ENCODE measurements around the gene USP6NL.

The USP6NL gene

DNA sequence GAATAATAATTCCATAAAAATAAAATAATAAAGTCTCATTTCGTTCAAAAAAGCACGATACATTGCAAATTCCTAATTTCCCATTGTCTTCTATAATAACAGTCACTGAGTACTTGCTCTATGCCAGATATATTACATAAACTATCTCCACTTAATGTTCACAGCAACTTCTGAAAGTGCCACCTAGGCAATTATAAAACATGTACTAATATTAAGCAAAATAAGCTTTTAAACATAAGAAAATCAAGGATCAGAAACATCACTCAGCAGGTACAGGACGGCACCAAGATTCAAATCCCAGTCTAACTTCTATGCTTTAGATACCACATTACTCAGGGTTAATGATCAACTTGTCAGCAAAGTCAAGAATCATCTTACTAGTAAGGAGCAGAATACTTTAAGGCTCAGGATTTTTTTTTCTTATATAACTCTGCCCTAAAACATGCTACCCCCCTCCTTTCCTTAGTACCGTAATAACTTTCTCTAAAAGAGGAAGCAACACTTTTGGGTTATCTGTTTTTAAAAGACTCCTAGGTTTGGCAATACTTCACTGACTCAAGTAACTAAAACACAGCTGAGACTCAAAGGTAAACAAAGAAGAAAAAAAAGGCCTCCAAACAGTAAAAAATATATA, 51.3 kb downstream of the USP6NL start:
- in situ Hi-C loops (cut with MboI; ENCODE audit: low pct_unique_long_range_greater_than_20kb, low sequenced_read_pairs), result no loop called here
- DNase-seq, result peak; percentile 62

DNA sequence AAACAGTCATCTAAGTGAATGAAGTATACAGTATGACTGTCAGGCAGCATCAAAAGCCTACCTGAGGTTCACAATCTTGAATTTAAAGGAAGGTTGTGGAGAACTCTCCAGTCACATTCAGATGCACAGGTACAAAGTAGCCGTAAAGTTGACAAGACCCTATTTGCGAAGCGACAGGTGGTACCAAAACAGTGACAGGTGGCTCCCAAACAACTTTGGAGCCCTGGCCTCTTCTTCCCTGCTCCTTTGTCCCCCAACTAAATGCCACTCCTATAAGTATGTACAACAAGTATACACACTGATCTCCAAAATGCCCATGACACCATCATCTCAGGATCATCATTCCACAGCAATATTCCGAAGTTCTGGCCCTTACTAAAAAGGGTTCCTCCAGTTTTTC, 53.5 kb downstream of the USP6NL start:
- no peak for DNase-seq
- in situ Hi-C loops (cut with MboI; ENCODE audit: low pct_unique_long_range_greater_than_20kb, low sequenced_read_pairs), result no loop called here

DNA sequence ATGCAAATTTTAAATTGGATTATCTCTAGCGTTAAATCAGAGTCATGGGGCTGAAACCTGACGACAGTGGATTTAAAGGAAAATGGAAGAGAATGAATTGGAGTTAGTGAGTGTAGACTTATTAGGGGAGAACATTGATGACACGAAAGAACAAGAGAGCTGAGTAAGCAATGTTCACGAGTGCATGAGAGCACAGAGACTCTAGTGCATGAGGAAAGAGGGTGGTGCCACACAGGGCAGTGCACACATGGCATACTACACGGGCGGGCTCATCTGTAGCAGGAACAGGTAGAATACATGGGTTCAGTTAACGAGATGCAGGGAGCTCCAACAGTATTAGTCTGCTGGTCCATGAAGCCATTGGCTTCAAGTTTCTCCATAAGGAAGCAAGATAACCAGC, 53.9 kb downstream of the USP6NL start:
- DNase-seq, result no peak
- in situ Hi-C loops (cut with MboI; ENCODE audit: low pct_unique_long_range_greater_than_20kb, low sequenced_read_pairs), result no loop called here

DNA sequence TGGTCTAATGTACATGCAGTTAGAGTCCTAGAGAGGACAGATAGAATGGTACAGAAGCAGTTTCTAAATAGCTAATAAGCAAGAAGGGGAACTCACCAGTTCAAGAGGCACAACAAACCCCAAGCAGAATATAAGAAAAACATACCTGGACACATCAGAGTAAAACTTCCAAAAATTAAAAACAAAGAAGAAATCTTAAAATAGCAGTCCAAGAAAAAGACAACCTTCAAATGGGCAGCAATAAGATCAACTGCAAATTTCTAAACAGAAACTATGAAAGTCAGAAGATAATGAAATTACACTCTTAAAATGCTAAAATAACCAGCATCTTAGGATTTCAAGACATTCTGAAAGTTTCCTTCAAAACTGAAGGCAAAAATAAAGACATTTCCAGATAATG, 55.9 kb downstream of the USP6NL start:
- no peak for DNase-seq
- in situ Hi-C loops (cut with MboI; ENCODE audit: low pct_unique_long_range_greater_than_20kb, low sequenced_read_pairs), result no loop called here

DNA sequence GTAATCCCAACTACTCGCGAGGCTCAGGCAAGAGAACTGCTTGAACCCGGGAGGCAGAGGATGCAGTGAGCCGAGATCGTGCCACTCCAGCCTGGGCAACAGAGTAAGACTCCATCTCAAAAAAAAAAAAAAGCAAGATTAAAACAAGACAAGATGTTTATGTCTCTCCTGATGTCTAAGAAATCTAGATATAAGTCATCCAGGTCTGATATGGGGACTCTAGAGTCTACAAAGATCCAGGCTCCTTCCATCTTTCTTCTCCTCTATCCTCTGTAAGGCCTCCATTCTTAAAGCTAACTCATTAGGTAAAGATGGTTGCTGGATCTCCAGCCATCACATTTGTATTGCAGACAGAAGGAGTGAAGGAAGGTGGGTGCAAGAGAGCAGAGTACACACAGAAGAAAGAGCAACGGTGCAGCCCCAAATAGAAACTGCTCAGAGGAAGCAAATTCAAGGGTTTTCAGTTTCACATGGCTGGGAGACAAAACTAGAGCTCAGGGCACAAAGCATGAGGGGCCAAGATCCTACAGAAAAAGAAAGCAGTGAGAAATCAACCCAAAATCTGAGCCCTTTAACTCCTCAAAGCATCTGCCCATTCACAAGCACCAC, 57.6 kb downstream of the USP6NL start:
- in situ Hi-C loops (cut with MboI; ENCODE audit: low pct_unique_long_range_greater_than_20kb, low sequenced_read_pairs), result no loop called here
- DNase-seq, result no peak

DNA sequence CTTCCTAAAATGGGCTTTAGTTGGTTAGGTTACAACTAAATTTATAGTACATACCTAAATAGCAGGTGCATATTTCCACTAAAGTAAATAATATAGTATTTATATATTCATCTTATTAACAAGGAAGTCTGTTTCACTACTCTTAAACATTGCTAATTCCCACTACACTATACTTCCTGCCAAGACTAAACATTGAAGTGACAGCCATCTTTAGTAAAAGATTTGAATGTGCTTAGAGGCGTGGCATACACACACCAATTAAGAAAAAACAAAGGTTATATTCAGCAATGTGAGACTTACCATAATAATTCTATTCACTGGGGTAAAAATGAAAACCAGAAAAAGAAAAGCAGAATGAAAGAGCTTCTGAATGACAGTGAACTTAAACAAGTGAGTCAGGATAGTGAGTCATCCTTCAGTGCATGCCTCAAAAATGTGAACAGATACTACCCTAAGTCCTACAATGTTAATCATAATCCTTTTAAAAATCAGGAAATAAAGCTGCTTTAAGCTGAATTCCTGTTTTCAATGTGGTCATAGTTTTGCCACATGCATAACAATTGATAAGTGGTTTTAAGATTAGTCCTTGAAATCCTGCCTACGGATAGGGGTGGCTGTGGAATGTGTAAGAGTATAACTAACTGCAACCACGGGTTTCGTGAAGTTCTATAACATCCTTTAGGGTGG, 59.4 kb downstream of the USP6NL start:
- peak; percentile 28 for DNase-seq
- in situ Hi-C loops (cut with MboI; ENCODE audit: low pct_unique_long_range_greater_than_20kb, low sequenced_read_pairs), result no loop called here

DNA sequence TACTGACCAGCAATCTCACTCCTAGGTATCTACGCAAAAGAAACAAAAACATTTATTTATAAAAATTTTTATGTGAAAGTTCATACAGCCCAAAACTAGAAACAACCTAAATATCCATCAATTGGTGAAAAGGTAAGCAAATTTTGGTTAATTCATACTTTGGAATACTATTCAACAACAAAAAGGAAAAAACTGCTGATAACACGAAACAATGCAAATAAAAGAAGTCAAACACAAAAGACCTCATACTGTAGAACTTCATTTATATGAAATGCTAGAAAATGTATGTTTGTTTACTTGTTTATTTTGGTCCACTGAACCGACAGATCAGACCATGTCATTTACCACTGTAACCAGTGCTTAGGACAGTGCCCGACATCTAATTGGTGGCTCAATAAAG, 60.3 kb downstream of the USP6NL start:
- in situ Hi-C loops (cut with MboI; ENCODE audit: low pct_unique_long_range_greater_than_20kb, low sequenced_read_pairs), result no loop called here
- DNase-seq, result no peak

DNA sequence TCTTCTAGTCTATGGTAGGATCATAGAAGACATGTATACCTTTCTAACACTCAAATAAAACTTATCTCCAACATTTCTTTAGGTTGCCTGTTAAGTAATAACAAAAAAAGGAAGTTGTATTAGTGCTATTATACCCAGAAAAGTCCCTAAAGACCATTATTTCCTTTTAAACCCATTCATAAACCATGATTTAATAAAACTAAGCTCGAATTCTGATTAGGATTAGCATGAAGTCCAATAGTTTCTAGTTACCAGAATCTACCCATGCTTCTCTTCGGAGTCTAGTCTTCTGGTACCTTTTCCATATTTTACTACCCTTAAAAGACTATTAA, 62.7 kb downstream of the USP6NL start:
- no peak for DNase-seq
- in situ Hi-C loops (cut with MboI; ENCODE audit: low pct_unique_long_range_greater_than_20kb, low sequenced_read_pairs), result no loop called here

DNA sequence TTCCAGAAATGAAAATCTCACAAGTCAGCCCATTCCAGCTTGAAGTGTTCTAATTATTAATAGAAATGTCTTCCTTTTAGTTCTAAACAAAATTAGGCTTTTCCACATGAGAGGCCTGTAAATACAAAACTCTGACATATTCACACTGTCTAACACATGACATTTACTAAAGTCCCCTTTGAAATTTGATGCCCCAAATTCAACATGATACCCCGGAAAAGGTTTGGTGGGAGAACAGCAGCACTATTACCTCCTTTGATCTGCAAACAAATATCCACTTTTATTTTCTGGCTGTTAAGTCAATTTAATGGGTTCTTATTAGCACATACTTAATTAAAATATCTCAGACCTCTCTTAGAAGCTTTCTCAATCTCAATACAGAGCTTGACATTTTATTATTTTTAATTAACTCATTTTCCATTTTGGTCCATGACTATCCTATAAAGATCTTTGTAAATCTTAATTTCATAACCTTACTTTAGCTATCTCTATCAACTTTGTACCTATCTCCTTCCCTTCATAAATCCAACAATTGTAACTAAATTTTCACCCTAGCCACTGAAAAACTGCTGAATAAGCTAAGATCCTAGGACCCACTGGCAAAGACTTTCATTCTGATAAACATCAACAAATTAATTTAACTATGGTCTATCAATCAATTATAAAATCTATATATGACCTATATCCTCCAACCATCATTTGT, 63.2 kb downstream of the USP6NL start:
- in situ Hi-C loops (cut with MboI; ENCODE audit: low pct_unique_long_range_greater_than_20kb, low sequenced_read_pairs), result no loop called here
- DNase-seq, result no peak

DNA sequence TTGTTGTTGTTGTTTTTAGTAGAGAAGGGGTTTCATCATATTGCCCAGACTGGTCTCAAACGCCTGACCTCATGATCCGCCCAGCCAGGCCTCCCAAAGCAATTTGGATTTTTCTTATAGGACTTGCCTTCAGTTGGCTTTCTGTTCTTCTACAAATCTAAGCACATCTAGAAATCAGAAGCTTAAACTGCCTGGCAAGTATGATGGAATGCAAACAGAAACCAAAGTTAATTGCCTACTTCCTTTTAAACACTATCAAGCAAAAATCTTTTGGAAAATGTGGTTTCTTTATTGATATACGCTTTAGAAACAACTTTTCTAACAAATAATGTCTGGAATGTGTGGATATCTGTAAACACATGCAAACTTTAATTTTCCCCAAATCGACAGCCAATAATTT, 64.9 kb downstream of the USP6NL start:
- in situ Hi-C loops (cut with MboI; ENCODE audit: low pct_unique_long_range_greater_than_20kb, low sequenced_read_pairs), result no loop called here
- peak; percentile 26 for DNase-seq

DNA sequence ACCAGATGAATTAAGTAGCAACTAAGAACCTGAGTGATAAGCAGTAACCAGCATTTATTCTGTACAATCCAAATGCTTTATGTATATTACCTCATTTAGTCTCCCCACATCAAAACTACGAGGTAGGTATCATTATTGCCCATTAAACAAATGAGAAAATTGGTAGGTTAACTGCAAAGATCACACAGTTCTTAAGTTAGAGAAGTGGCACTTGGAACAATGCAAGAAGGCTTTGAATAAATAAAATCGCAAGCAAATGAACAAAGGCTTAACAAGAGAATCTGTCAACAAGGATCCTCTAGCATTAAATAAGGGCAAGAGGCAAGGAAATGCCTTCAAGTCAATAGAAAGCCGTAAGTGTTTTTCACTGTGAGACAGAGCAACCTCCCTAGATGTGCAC, 70.2 kb downstream of the USP6NL start:
- DNase-seq, result no peak
- in situ Hi-C loops (cut with MboI; ENCODE audit: low pct_unique_long_range_greater_than_20kb, low sequenced_read_pairs), result no loop called here

DNA sequence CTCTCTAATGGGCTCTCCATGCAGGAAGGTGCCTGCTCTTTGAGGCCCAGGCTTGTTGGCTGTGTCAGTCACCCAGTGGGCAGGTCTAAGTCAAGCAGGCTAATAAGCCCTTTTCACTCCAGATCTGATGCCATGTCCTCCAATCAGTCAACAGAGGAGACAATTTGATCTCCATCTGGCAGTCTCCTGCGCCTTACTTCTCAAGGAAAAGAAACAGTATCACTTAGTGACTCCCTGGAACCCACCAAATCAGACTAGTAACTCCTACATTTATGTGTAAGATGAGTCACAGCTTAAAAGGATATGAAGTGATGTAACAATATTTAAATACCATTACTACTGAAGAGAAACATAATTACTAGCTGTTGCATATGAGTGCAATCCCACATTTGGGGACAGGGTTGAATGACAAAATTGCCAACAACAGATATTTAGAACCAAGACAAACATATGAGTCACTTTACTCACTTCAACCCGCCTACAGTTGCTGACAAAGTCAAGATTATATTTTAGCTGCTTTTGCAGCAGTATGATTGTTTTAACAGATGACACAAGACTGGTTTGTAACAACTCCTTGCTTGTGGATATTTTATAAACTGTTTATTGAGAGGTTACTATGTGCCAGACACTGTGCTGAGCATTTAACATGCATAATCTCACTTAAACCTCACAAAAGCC, 72.1 kb downstream of the USP6NL start:
- in situ Hi-C loops (cut with MboI; ENCODE audit: low pct_unique_long_range_greater_than_20kb, low sequenced_read_pairs), result no loop called here
- DNase-seq, result no peak

GRCh38 chr10:11538834-11539190, 72.6 kb downstream of the USP6NL start:
- in situ Hi-C loops (cut with MboI; ENCODE audit: low pct_unique_long_range_greater_than_20kb, low sequenced_read_pairs), result no loop called here
- no peak for DNase-seq

- no peak for DNase-seq
- in situ Hi-C loops (cut with MboI; ENCODE audit: low pct_unique_long_range_greater_than_20kb, low sequenced_read_pairs), result no loop called here
These were observed 75.2 kb downstream of the USP6NL start for GRCh38 chr10:11536228-11536627.

- DNase-seq, result peak; percentile 25
- in situ Hi-C loops (cut with MboI; ENCODE audit: low pct_unique_long_range_greater_than_20kb, low sequenced_read_pairs), result no loop called here
These were observed 76.0 kb downstream of the USP6NL start for GRCh38 chr10:11535346-11535959.

GRCh38 chr10:11533328-11533781, 78.1 kb downstream of the USP6NL start:
- peak; percentile 33 for DNase-seq
- in situ Hi-C loops (cut with MboI; ENCODE audit: low pct_unique_long_range_greater_than_20kb, low sequenced_read_pairs), result no loop called here

DNA sequence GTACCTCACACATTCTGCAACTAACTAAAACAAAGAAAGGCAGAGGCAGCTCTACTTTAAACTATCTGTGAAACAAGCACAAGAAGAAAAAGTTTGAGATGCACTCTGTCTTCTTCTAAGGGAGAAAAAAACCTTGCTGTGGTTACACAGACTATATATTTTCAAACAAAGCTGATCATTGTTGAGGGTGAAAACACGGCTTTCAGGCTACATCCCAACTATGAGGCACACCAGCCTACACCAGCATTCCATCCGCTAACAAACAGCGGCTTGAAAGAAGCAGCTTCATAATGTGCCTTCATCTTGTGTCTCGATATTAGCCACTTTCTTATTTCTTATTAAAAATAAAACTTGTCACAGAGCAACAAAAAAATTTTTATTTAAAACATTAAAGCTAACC, 79.1 kb downstream of the USP6NL start:
- in situ Hi-C loops (cut with MboI; ENCODE audit: low pct_unique_long_range_greater_than_20kb, low sequenced_read_pairs), result no loop called here
- no peak for DNase-seq

DNA sequence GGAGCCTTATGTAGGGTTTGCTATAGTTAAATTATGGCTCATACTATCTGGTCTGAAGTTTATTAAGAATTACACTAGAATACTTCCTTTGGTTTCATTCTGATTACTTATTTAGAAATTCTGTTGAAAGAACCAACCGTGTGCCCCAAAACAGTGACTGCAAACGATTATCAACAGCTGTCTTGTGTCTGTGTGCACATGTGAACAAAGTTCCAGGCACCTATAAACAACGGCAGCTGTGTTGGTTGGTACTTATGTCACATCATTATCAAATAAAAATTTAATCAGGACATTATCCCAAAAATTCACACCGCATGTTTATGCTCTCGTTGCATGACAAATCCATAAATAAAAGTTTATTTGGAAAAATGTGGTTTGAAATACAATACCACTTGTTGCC, 80.6 kb downstream of the USP6NL start:
- in situ Hi-C loops (cut with MboI; ENCODE audit: low pct_unique_long_range_greater_than_20kb, low sequenced_read_pairs), result no loop called here

GRCh38 chr10:11529276-11529903, 82.1 kb downstream of the USP6NL start:
- in situ Hi-C loops (cut with MboI; ENCODE audit: low pct_unique_long_range_greater_than_20kb, low sequenced_read_pairs), result no loop called here
- DNase-seq, result no peak

More for the DNA sequence above, 80.6 kb downstream of the USP6NL start:
- DNase-seq, result no peak

Measured in KBM-7 (cell line).